NOMO-1 (cell line): ENCODE measurements around the gene LRRC63.
"Not testable (repeated sequence)": the region's sequence is repeated elsewhere in the genome, so short reads cannot be mapped to it uniquely, and the experiment has no call there.

Source experiments
- DNase-seq, 2 experiments: peaks; one replicate each; lab custom pipeline; 2025; ENCODE audit not compliant: unreplicated experiment in 2 of 2; lab: John Stamatoyannopoulos, UW

The LRRC63 gene

DNA sequence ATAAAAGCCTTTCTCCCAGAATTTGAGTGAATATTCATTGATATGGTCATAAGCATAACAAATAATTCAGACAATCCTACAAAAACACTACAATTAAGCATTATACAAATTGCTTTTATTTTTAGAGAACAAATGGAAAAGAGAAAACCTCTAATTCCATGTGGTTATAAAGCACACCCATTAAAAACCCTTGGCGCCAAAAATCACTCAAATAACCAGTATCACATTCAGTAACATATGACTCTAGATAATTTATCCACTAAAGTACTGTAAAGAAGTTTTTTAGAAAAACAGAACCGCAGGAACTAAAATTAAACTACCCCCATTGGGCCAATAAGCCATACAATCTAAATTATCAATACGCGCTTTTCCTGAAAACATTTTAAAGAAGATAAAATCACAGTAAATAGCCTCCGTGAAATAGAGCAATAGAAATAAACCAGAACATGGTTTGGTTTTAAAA lies 30.3 kb upstream of the LRRC63 start:
- DNase-seq, result no peak

- peak; percentile 82 to 94 for DNase-seq
Measured at GRCh38 chr13:46181840-46182490, 29.8 kb upstream of the LRRC63 start, which contains the start of gene LCP1. Gene LCP1, minus strand, starts transcription at chr13:46182177. Its CDS starts 22,515 bp downstream, at chr13:46159662.

DNA sequence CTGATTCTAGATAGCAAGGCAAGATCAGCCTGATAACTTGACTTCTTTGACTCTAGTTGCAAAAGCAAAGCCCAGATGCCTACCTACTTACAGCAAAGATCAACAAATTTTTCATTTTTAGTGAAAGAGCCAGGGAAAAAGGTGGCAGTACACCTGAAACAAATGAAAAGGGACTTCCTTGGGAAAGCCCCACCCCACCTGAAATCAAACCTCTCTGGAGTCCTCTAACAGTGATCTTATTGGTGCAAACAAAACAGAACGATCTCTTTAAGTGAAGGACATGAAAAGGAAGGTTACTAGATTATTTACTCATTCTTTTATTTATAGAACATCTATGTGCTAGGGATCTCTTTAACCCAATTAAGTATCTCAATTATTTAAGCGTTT lies 29.2 kb upstream of the LRRC63 start:
- DNase-seq, result no peak

DNA sequence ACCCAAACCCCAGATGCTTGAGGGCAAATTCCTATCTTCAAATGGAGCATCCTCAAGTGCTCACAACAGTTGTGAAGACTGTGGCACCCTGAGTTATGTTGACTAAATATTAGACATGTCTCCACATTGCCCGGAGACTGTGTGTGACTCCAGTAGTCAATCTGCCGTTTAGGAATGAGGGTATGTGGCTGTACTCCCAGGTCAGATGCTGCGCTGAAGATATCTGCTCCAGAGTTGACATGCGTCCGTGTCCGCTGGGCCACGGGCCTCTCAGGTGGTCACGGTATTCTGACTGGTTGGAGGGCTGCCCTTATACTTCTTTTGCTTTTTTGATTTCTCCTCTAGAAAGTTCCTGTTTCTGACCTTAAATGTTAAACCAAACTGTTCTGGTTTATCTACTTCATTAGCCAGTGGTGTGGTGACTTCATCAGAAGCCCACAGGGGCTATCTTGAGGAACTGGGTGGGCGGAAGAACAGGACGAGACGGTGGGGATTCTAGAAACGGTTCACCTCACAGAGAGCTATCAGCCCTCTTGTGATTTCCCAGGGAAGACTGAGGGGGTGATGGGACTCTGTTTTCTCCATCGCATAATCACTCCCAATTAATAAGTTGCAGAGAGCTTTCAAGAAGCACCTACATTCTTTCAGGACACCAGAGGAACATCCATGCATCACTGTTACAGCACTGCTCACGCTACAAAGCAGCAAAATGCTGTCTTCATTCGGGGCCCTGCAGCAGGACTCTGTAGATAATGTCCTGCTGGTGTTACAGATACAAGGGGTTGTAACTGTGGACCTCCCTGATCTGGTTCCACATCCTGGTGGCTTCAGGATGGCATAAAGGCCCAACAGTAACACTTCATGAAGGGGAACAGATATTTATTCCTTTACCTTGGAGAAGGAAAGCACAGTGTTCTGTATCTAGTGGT lies 28.4 kb upstream of the LRRC63 start:
- DNase-seq, result no peak

GRCh38 chr13:46184277-46184699 lies 27.4 kb upstream of the LRRC63 start:
- DNase-seq, result peak; percentile 62 to 67

- DNase-seq, result no peak
Measured at GRCh38 chr13:46185634-46186033, 26.1 kb upstream of the LRRC63 start.

- peak; percentile 30 to 36 for DNase-seq
Measured at GRCh38 chr13:46192412-46192811, 19.3 kb upstream of the LRRC63 start.

DNA sequence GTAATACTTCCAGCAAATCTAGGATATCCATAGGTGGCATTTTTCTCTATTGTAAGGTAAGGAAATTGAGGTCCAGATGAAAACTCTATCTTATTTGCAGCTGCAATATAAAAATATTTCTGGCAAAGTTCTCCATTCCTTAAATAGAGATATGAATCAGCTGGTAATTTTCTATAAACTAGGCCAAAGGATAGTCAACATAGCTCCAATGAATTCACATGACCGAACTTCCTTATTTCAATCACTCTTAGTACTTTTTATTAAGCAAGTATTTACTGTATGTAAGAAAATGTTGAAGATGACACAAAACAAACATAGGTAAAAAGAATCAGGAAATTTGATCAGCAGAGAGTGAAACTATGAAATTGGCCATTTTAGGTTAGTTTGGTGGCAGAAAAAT lies 16.7 kb upstream of the LRRC63 start:
- DNase-seq, result no peak

DNA sequence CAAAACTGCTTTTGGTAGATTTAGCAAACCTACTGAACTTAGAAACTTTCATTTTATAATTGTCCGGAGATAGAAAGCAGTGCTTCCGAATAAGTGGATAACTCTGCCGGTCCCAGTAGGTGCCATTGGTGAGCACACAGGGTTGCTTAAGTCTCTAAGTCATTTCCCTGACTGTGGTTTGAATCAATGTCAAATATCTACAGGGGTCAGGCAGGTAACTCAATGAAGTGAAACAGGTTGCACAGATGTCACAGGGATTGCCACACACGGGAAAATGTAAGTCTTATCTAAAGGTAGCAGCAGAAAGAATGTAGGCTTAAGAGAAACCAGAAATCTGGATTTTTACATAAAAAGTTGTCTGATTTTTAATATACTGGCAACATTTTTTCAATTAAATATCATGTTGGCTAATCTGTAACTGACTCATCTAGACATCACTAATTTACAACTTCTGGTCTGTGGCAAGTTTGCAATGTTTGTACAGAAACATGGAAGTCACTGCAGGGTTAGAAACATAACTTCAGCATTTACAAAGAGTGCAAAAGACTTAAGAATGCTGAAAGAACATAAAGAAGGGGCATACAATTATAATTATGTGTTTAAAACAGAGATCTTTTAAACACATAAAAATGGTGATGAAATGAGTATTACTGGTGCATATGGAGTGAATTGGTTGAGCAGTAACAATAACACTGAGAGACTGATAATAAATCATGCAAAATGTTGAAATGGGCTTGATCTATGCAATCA lies 14.3 kb upstream of the LRRC63 start:
- DNase-seq, result peak; percentile 57 to 95

DNA sequence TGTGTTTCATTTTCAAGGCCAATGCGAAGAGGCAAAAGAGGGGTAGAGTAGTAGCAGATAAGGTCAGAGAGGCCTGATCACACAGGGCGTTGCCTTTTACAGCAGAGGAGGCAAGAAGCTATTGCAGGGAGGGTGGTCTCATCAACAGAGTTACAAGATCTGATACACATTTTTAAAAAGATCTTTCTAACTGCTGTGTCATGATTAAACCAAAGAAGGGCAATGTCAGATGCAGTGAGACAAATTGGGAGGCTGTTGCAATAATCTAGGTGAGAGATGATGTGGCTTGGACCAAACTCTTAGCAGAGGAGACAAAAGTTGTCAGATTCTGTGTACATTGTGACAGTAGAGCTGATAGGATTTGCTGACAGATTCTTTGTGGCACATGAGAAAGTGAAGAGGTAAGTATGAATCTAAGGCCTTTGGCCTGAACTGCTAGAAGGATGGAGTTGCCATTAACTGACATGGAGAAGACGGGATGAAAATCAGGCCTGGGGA lies 13.0 kb upstream of the LRRC63 start:
- no peak for DNase-seq

GRCh38 chr13:46202188-46202795 lies 9.4 kb upstream of the LRRC63 start:
- DNase-seq, result no peak

- DNase-seq, result no peak
Measured at GRCh38 chr13:46202966-46203365, 8.8 kb upstream of the LRRC63 start.

GRCh38 chr13:46206143-46206542 lies 5.6 kb upstream of the LRRC63 start:
- DNase-seq, result no peak

- no peak for DNase-seq
Measured at GRCh38 chr13:46207828-46208227, 3.9 kb upstream of the LRRC63 start.

DNA sequence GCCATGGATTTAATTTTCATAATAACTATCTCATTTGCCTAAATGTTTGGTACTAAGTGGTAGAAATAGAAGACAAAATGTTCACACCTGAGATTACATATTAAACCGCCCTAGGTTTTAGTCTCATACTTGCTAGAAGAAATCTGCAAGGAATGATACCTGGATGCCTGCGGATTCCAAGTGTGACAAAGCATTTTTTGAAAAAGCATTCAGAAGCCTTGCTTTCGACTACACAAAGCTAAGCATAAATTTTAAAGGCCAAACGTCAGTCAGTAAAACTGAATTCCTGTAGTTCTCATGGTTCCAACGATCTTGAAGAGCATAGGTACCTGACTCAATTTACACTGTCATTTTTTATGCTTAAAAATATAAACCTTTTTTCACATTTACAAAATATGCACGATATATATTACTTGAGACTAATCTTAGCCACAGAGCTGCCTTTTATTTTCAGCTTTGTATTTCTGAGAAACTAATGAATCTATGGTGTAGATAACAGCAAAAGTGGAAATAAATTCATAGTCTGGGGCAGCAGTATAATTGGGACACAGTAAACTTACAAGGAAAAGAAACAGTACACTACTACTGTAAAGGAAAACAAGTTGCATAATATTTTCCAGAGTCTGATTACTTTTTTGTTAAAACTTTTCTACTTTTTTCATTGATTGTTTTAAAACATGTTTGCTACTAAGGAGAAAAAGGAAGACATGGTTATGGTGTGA lies 1.2 kb upstream of the LRRC63 start:
- no peak for DNase-seq

DNA sequence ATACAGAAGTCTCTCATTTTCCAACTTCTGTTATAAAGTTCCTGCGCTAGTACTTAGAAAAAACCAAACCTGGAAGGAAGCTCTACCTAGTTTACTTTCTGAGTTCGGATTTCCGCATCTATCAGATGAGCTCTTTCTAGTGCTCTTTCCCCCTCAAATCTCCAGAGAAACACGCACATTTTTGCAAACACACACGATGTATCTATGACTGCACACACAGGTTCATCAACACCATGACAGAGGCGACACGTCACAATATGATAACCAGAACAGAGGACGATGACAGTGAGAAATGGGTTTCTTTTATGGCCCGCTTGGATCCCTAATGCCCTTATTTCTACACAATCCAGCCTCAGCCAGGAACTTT lies 629 bp upstream of the LRRC63 start:
- DNase-seq, result peak in 1 of 2 experiments; percentile 46

DNA sequence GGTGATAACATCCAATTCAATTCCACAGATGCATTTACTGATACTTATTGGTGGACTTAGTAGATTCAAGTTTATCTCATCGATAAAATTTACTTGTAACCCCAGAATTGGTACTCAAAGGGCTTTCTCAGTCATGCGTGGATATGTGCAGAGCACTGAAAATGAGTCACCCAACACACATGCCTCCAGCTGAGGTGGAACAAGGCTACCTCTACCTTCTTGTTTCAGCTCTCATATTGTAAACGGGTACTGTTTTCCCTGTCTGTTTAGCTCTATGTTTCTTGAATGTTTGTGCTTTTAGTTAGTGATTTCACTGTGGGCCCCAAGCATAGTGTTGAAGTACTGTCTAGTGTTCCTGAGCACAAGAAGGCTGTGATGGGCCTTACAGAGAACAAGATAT lies 1.5 kb downstream of the LRRC63 start:
- DNase-seq, result no peak

- not testable (repeated sequence) for DNase-seq
Measured at GRCh38 chr13:46214741-46215140, 3.0 kb downstream of the LRRC63 start.

- not testable (repeated sequence) for DNase-seq
Measured at GRCh38 chr13:46220234-46220633, 8.5 kb downstream of the LRRC63 start.

GRCh38 chr13:46229251-46229650 lies 17.5 kb downstream of the LRRC63 start:
- no peak for DNase-seq
